ENCODE measurements around the gene STN1. TPM values are rescaled to one million over a fixed set of nuclear protein-coding genes. Genes with fewer than 3 reads are reported as not detected.

Gene STN1
- total RNA-seq, 1 experiment from 2014 or later: 28.9 TPM

- H3K36me3 ChIP-seq (ENCODE audit: control insufficient read depth, insufficient read depth, low read length): no peaks in the 10 kb centered on the region
- ATAC-seq (no peak; the same call in 1 of the 2 replicates), DNase-seq (ENCODE audit: low read depth, low spot score) (no peak)
- no peak overlapping the region for H3K4me3 ChIP-seq (ENCODE audit: low read depth in 2 of 2, low read length in 2 of 2)
- no peak overlapping the region for H3K27ac ChIP-seq (ENCODE audit: low read length)
- in situ Hi-C loops (cut with HindIII; ENCODE audit: low pct_unique_long_range_greater_than_20kb, low sequenced_read_pairs): no loop called here
- no peaks in the 10 kb centered on the region for H3K9me3 ChIP-seq (ENCODE audit: control insufficient read depth, insufficient read depth, low read depth, low read length)
- ChIA-PET CTCF (interaction anchor here (0.6 to 1.2 kb wide), 10 partner anchors 12 to 270 kb away, joined by 3 to 6 read pairs (median 3); no protein-coding TSS in a partner anchor), POLR2A (interaction anchor here (0.6 kb wide), 3 partner anchors 8 to 66 kb away, joined by 3 to 7 read pairs (median 4); no protein-coding TSS in a partner anchor)
- H3K27me3 ChIP-seq (ENCODE audit: control insufficient read depth, insufficient read depth, low read length): no peaks in the 10 kb centered on the region
- intact Hi-C loops (cut with micrococcal nuclease; ENCODE audit: unreplicated experiment): no loop called here
- TF ChIP-seq SIN3A (IDR thresholded peaks at IDR 0.05; ENCODE audit: borderline replicate concordance, insufficient read depth, low read depth, low read length) (no peak), TCF7L2 (IDR thresholded peaks at IDR 0.05; ENCODE audit: low read depth, low read length) (no peak), POLR2AphosphoS5 (IDR thresholded peaks at IDR 0.05; ENCODE audit: low read depth, low read length) (no peak), CTCF (IDR thresholded peaks at IDR 0.05) (peak; percentile 39; the same call in 1 of the 2 replicates)
- TF ChIP-seq, protein P1, sequence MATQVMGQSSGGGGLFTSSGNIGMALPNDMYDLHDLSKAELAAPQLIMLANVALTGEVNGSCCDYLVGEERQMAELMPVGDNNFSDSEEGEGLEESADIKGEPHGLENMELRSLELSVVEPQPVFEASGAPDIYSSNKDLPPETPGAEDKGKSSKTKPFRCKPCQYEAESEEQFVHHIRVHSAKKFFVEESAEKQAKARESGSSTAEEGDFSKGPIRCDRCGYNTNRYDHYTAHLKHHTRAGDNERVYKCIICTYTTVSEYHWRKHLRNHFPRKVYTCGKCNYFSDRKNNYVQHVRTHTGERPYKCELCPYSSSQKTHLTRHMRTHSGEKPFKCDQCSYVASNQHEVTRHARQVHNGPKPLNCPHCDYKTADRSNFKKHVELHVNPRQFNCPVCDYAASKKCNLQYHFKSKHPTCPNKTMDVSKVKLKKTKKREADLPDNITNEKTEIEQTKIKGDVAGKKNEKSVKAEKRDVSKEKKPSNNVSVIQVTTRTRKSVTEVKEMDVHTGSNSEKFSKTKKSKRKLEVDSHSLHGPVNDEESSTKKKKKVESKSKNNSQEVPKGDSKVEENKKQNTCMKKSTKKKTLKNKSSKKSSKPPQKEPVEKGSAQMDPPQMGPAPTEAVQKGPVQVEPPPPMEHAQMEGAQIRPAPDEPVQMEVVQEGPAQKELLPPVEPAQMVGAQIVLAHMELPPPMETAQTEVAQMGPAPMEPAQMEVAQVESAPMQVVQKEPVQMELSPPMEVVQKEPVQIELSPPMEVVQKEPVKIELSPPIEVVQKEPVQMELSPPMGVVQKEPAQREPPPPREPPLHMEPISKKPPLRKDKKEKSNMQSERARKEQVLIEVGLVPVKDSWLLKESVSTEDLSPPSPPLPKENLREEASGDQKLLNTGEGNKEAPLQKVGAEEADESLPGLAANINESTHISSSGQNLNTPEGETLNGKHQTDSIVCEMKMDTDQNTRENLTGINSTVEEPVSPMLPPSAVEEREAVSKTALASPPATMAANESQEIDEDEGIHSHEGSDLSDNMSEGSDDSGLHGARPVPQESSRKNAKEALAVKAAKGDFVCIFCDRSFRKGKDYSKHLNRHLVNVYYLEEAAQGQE (IDR thresholded peaks at IDR 0.05; ENCODE audit: insufficient read depth in 1 of 2, low read depth in 2 of 2, low read length in 1 of 2): no peak
- peaks cover 32% of the 10 kb centered on the region for H3K4me1 ChIP-seq (ENCODE audit: control insufficient read depth, insufficient read depth, low read length)
- no TSS peak for BruUV-seq (replicated peaks)
Observed at GRCh38 chr10:103847909-103848468, 70.0 kb downstream of the STN1 start.

DNA sequence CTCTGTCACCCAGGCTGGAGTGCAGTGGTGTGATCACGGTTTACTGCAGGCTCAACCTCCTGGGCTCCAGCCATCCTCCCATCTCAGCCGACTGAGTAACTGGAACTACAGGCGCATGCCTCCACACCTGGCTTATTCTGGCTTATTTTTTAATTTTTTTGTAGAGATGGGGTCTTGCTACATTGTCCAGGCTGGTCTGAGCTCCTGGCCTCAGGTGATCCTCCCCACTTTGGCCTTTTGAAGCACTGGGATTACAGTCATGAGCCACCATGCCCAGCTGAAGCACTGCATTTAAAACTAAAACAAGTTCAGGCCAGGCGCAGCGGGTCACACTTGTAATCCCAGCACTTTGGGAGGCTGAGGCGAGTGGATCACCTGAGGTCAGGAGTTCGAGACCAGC lies 70.6 kb downstream of the STN1 start:
- no peaks in the 10 kb centered on the region for H3K36me3 ChIP-seq (ENCODE audit: control insufficient read depth, insufficient read depth, low read length)
- H3K4me3 ChIP-seq (ENCODE audit: low read depth in 2 of 2, low read length in 2 of 2): no peak overlapping the region
- peaks cover 27% of the 10 kb centered on the region for H3K4me1 ChIP-seq (ENCODE audit: control insufficient read depth, insufficient read depth, low read length)
- DNase-seq (ENCODE audit: low read depth, low spot score) (no peak), ATAC-seq (no peak)
- ChIA-PET CTCF (interaction anchor here (0.6 to 0.7 kb wide), 4 partner anchors 14 to 271 kb away, joined by 3 read pairs; no protein-coding TSS in a partner anchor), POLR2A (no interaction called here)
- no TSS peak for BruUV-seq (replicated peaks)
- intact Hi-C loops (cut with micrococcal nuclease; ENCODE audit: unreplicated experiment): no loop called here
- no peak overlapping the region for H3K27ac ChIP-seq (ENCODE audit: low read length)
- no peaks in the 10 kb centered on the region for H3K9me3 ChIP-seq (ENCODE audit: control insufficient read depth, insufficient read depth, low read depth, low read length)
- TF ChIP-seq CTCF (IDR thresholded peaks at IDR 0.05) (no peak), POLR2AphosphoS5 (IDR thresholded peaks at IDR 0.05; ENCODE audit: low read depth, low read length) (no peak), TCF7L2 (IDR thresholded peaks at IDR 0.05; ENCODE audit: low read depth, low read length) (no peak), SIN3A (IDR thresholded peaks at IDR 0.05; ENCODE audit: borderline replicate concordance, insufficient read depth, low read depth, low read length) (no peak)
- TF ChIP-seq, protein P1 (IDR thresholded peaks at IDR 0.05; ENCODE audit: insufficient read depth in 1 of 2, low read depth in 2 of 2, low read length in 1 of 2): no peak
- in situ Hi-C loops (cut with HindIII; ENCODE audit: low pct_unique_long_range_greater_than_20kb, low sequenced_read_pairs): no loop called here
- H3K27me3 ChIP-seq (ENCODE audit: control insufficient read depth, insufficient read depth, low read length): no peaks in the 10 kb centered on the region
